ENCODE results near the gene GTF3C1. TPM values are rescaled to one million over a fixed set of nuclear protein-coding genes. Genes with fewer than 3 reads are reported as not detected.

GTF3C1 gene
- total RNA-seq, 1 donor from 2014 or later: 106 TPM

- Mint-ChIP-seq H3K9me3 (ENCODE audit: unreplicated experiment) (peaks cover 4% of the 10 kb centered on the region), H3K4me3 (ENCODE audit: unreplicated experiment) (no peak overlapping the region), H3K4me1 (ENCODE audit: low read depth, unreplicated experiment) (no peaks in the 10 kb centered on the region), H3K27me3 (ENCODE audit: unreplicated experiment) (peaks cover 7% of the 10 kb centered on the region), H3K27ac (ENCODE audit: unreplicated experiment) (no peak overlapping the region), H3K36me3 (ENCODE audit: unreplicated experiment) (peaks cover 8% of the 10 kb centered on the region)
- no peak for DNase-seq
- no peak for TF ChIP-seq CTCF (IDR thresholded peaks at IDR 0.05; ENCODE audit: partially characterized antibody, unreplicated experiment)
These were observed 127.6 kb downstream of the GTF3C1 start for GRCh38 chr16:27421961-27422740.

GRCh38 chr16:27417047-27417671 lies 132.6 kb downstream of the GTF3C1 start:
- H3K36me3 Mint-ChIP-seq (ENCODE audit: unreplicated experiment): peaks cover 1% of the 10 kb centered on the region
- no peaks in the 10 kb centered on the region for H3K27me3 Mint-ChIP-seq (ENCODE audit: unreplicated experiment)
- H3K9me3 Mint-ChIP-seq (ENCODE audit: unreplicated experiment): no peaks in the 10 kb centered on the region
- no peak for DNase-seq
- H3K27ac Mint-ChIP-seq (ENCODE audit: unreplicated experiment): no peak overlapping the region
- no peak overlapping the region for H3K4me3 Mint-ChIP-seq (ENCODE audit: unreplicated experiment)
- H3K4me1 Mint-ChIP-seq (ENCODE audit: low read depth, unreplicated experiment): no peaks in the 10 kb centered on the region
- no peak for TF ChIP-seq CTCF (IDR thresholded peaks at IDR 0.05; ENCODE audit: partially characterized antibody, unreplicated experiment)

- no peak for TF ChIP-seq CTCF (IDR thresholded peaks at IDR 0.05; ENCODE audit: partially characterized antibody, unreplicated experiment)
- Mint-ChIP-seq H3K9me3 (ENCODE audit: unreplicated experiment) (no peaks in the 10 kb centered on the region), H3K27ac (ENCODE audit: unreplicated experiment) (no peak overlapping the region), H3K36me3 (ENCODE audit: unreplicated experiment) (no peaks in the 10 kb centered on the region), H3K4me3 (ENCODE audit: unreplicated experiment) (no peak overlapping the region), H3K27me3 (ENCODE audit: unreplicated experiment) (no peaks in the 10 kb centered on the region), H3K4me1 (ENCODE audit: low read depth, unreplicated experiment) (no peaks in the 10 kb centered on the region)
- no peak for DNase-seq
These were observed 134.8 kb downstream of the GTF3C1 start for GRCh38 chr16:27414788-27415431.

- no peaks in the 10 kb centered on the region for H3K9me3 Mint-ChIP-seq (ENCODE audit: unreplicated experiment)
- H3K4me1 Mint-ChIP-seq (ENCODE audit: low read depth, unreplicated experiment): no peaks in the 10 kb centered on the region
- no peaks in the 10 kb centered on the region for H3K36me3 Mint-ChIP-seq (ENCODE audit: unreplicated experiment)
- H3K27ac Mint-ChIP-seq (ENCODE audit: unreplicated experiment): no peak overlapping the region
- no peak for DNase-seq
- TF ChIP-seq CTCF (IDR thresholded peaks at IDR 0.05; ENCODE audit: partially characterized antibody, unreplicated experiment): no peak
- no peak overlapping the region for H3K4me3 Mint-ChIP-seq (ENCODE audit: unreplicated experiment)
- H3K27me3 Mint-ChIP-seq (ENCODE audit: unreplicated experiment): no peaks in the 10 kb centered on the region
These were observed 135.8 kb downstream of the GTF3C1 start for GRCh38 chr16:27413956-27414355.

- TF ChIP-seq CTCF (IDR thresholded peaks at IDR 0.05; ENCODE audit: partially characterized antibody, unreplicated experiment): no peak
- Mint-ChIP-seq H3K4me3 (ENCODE audit: unreplicated experiment) (no peak overlapping the region), H3K36me3 (ENCODE audit: unreplicated experiment) (no peaks in the 10 kb centered on the region), H3K4me1 (ENCODE audit: low read depth, unreplicated experiment) (no peaks in the 10 kb centered on the region), H3K27me3 (ENCODE audit: unreplicated experiment) (peaks cover 3% of the 10 kb centered on the region), H3K9me3 (ENCODE audit: unreplicated experiment) (no peaks in the 10 kb centered on the region), H3K27ac (ENCODE audit: unreplicated experiment) (no peak overlapping the region)
- DNase-seq: no peak
These were observed 139.0 kb downstream of the GTF3C1 start for GRCh38 chr16:27410761-27411160.
